ENCODE data around the gene SYDE1. TPM values are rescaled to one million over a fixed set of nuclear protein-coding genes. Genes with fewer than 3 reads are reported as not detected.

SYDE1 gene
- total RNA-seq, 2 experiments from 2014 or later, result 1.1 to 1.8 TPM

DNA sequence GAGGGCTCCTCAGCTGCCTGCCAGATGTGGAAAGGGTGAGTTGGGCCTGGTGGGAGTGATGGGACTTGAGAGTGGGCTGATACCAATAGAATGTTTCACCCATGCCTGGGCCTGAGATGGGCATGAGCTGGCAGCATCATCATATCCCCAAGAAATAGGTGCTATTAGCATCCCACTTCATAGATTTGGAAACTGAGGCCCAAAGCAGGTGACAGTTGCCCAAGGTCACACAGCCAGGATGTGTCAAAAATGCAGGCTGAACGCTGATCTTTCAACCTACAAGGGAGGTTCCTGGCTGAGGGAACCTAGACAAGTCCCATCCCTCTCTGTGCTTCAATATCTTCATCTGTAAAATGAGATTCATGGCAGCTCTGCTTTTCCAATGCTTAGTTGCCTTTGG is 4.6 kb downstream of the SYDE1 start:
- no peak for DNase-seq
- intact Hi-C loops (cut with micrococcal nuclease), result no loop called here
- H3K4me3 Mint-ChIP-seq, result no peak overlapping the region
- H3K27me3 Mint-ChIP-seq, result peaks cover 2% of the 10 kb centered on the region
- peaks cover 11% of the 10 kb centered on the region for H3K36me3 Mint-ChIP-seq (ENCODE audit: low read depth)
- no peaks in the 10 kb centered on the region for H3K9me3 Mint-ChIP-seq
- CTCF ChIA-PET, result interaction anchor here (1.2 to 2.8 kb wide), 3 partner anchors 9 to 12 kb away, joined by 3 to 9 read pairs (median 8); no protein-coding TSS in a partner anchor
- no peak for ATAC-seq
- peaks cover 12% of the 10 kb centered on the region for H3K4me1 Mint-ChIP-seq (ENCODE audit: low read depth)
- POLR2A ChIA-PET, result interaction anchor here (6.8 kb wide), 1 partner anchor 13 kb away, joined by 48 read pairs; a partner anchor contains a TSS
- H3K27ac Mint-ChIP-seq, result peak overlapping the region; percentile 55
- TF ChIP-seq, protein P1, sequence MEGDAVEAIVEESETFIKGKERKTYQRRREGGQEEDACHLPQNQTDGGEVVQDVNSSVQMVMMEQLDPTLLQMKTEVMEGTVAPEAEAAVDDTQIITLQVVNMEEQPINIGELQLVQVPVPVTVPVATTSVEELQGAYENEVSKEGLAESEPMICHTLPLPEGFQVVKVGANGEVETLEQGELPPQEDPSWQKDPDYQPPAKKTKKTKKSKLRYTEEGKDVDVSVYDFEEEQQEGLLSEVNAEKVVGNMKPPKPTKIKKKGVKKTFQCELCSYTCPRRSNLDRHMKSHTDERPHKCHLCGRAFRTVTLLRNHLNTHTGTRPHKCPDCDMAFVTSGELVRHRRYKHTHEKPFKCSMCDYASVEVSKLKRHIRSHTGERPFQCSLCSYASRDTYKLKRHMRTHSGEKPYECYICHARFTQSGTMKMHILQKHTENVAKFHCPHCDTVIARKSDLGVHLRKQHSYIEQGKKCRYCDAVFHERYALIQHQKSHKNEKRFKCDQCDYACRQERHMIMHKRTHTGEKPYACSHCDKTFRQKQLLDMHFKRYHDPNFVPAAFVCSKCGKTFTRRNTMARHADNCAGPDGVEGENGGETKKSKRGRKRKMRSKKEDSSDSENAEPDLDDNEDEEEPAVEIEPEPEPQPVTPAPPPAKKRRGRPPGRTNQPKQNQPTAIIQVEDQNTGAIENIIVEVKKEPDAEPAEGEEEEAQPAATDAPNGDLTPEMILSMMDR (IDR thresholded peaks at IDR 0.05), result no peak

DNA sequence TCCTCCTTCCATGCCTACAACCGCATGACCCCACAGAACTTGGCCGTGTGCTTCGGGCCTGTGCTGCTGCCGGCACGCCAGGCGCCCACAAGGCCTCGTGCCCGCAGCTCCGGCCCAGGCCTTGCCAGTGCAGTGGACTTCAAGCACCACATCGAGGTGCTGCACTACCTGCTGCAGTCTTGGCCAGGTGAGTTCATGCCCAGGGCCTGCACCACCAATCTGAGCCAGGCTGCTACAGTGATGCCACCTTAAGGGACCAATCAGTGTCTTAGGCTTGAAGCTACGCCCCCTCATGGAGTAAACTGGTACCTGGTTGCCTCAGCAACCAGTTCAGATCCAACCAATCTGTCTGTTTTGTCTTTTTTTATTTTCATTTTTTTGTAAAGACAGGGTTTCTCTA is 5.2 kb downstream of the SYDE1 start:
- no peak for DNase-seq
- intact Hi-C loops (cut with micrococcal nuclease), result no loop called here
- Mint-ChIP-seq H3K9me3 (no peaks in the 10 kb centered on the region), H3K27ac (peak overlapping the region; percentile 55), H3K4me1 (ENCODE audit: low read depth) (peaks cover 9% of the 10 kb centered on the region), H3K4me3 (no peak overlapping the region), H3K27me3 (peaks cover 2% of the 10 kb centered on the region), H3K36me3 (ENCODE audit: low read depth) (peaks cover 11% of the 10 kb centered on the region)
- ChIA-PET CTCF (interaction anchor here (0.7 to 2.8 kb wide), 5 partner anchors 11 to 42 kb away, joined by 3 to 9 read pairs (median 3); no protein-coding TSS in a partner anchor), POLR2A (interaction anchor here (0.7 to 6.8 kb wide), 2 partner anchors 12 to 267 kb away, joined by 3 to 48 read pairs; partner anchors contain the start of gene AKAP8)
- TF ChIP-seq, protein P1 (IDR thresholded peaks at IDR 0.05), result no peak
- ATAC-seq, result no peak

GRCh38 chr19:15113245-15114152 is 6.3 kb downstream of the SYDE1 start:
- CTCF ChIA-PET, result interaction anchor here (0.7 to 2.8 kb wide), 4 partner anchors 11 to 41 kb away, joined by 3 to 9 read pairs (median 3); no protein-coding TSS in a partner anchor
- POLR2A ChIA-PET, result interaction anchor here (6.8 kb wide), 1 partner anchor 11 kb away, joined by 48 read pairs; a partner anchor contains a TSS
- no peaks in the 10 kb centered on the region for H3K4me1 Mint-ChIP-seq (ENCODE audit: low read depth)

DNA sequence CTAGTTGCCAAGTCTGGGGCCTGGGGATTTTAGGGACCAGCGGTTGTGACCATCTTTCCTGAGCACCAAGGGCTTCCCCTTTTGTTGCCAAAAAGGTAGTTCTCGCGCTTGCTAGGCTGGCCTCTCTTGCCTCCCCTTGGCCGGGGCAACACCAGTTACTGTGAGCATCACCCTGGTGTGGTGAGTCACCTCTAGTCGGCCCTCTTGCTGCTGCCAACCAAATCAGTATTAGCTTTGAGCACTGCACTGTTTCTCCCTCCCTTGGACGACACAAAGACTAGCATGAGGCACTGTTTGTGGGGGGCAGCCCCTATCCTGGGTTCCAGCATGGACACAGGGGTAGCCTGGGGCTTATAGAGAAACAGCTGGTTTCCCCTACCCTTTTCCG is 6.9 kb downstream of the SYDE1 start:
- intact Hi-C loops (cut with micrococcal nuclease), result no loop called here
- TF ChIP-seq, protein P1 (IDR thresholded peaks at IDR 0.05), result no peak
- Mint-ChIP-seq H3K27ac (no peak overlapping the region), H3K27me3 (no peaks in the 10 kb centered on the region), H3K9me3 (no peaks in the 10 kb centered on the region), H3K4me3 (no peak overlapping the region), H3K36me3 (ENCODE audit: low read depth) (peaks cover 21% of the 10 kb centered on the region), H3K4me1 (ENCODE audit: low read depth) (no peaks in the 10 kb centered on the region)
- ATAC-seq (no peak), DNase-seq (no peak)
- POLR2A ChIA-PET, result interaction anchor here (6.8 kb wide), 1 partner anchor 10 kb away, joined by 48 read pairs; a partner anchor contains a TSS
- CTCF ChIA-PET, result interaction anchor here (2.8 kb wide), 1 partner anchor 13 kb away, joined by 9 read pairs; no protein-coding TSS in a partner anchor

More at GRCh38 chr19:15113245-15114152, 6.3 kb downstream of the SYDE1 start:
- TF ChIP-seq, protein P1 (IDR thresholded peaks at IDR 0.05), result no peak
- Mint-ChIP-seq H3K36me3 (ENCODE audit: low read depth) (peaks cover 14% of the 10 kb centered on the region), H3K27me3 (no peaks in the 10 kb centered on the region), H3K27ac (no peak overlapping the region), H3K4me3 (no peak overlapping the region), H3K9me3 (no peaks in the 10 kb centered on the region)
- DNase-seq (no peak), ATAC-seq (peak; percentile 18)
- intact Hi-C loops (cut with micrococcal nuclease), result no loop called here

Data from activated CD8-positive, alpha-beta T cell treated with anti-CD3 and anti-CD28 coated beads for 36 hours (primary cell).